Measurements from ENCODE around the gene USPL1.

USPL1 gene

GRCh38 chr13:30696278-30697176 is 78.8 kb downstream of the USPL1 start:
- no peak for DNase-seq (ENCODE audit: low read depth in 2 of 2, low spot score in 1 of 2)

- DNase-seq (ENCODE audit: low read depth in 2 of 2, low spot score in 1 of 2), result no peak
These were observed 79.6 kb downstream of the USPL1 start for GRCh38 chr13:30697177-30697953.

GRCh38 chr13:30697996-30698401 is 80.3 kb downstream of the USPL1 start:
- DNase-seq (ENCODE audit: low read depth in 2 of 2, low spot score in 1 of 2), result no peak

- DNase-seq (ENCODE audit: low read depth in 2 of 2, low spot score in 1 of 2), result no peak
These were observed 80.8 kb downstream of the USPL1 start for GRCh38 chr13:30698488-30699005.

- DNase-seq (ENCODE audit: low read depth in 2 of 2, low spot score in 1 of 2), result no peak
These were observed 82.6 kb downstream of the USPL1 start for GRCh38 chr13:30700364-30700763.

- DNase-seq (ENCODE audit: low read depth in 2 of 2, low spot score in 1 of 2), result no peak
These were observed 84.3 kb downstream of the USPL1 start for GRCh38 chr13:30702006-30702405.

GRCh38 chr13:30704596-30704995 is 86.9 kb downstream of the USPL1 start:
- no peak for DNase-seq (ENCODE audit: low read depth in 2 of 2, low spot score in 1 of 2)

- no peak for DNase-seq (ENCODE audit: low read depth in 2 of 2, low spot score in 1 of 2)
These were observed 88.0 kb downstream of the USPL1 start for GRCh38 chr13:30705680-30706079.

GRCh38 chr13:30708541-30708940 is 90.8 kb downstream of the USPL1 start:
- DNase-seq (ENCODE audit: low read depth in 2 of 2, low spot score in 1 of 2), result no peak

Data from stimulated activated CD8-positive, alpha-beta memory T cell treated with anti-CD3 and anti-CD28 coated beads, Interleukin-4, amount 100 ng/mL, for 4 hours (primary cell).